A549 (cell line): ENCODE data around the gene LSM4. TPM values are rescaled to one million over a fixed set of nuclear protein-coding genes. Genes with fewer than 3 reads are reported as not detected.

ENCODE experiments used
- ATAC-seq, 2 experiments: fragments of 200-7000 bp in 1 of 2; fragments of >200 bp in 1 of 2; cut with Nextera tagmentation in 1 of 2; cut with Tn5 transposase in 1 of 2; 3 replicates each; pipeline versions ENCODE4 v1.8.0 to v1.9.1; 2018 to 2020; ENCODE audit warnings: mild to moderate bottlenecking in 1 of 2, moderate library complexity in 1 of 2
- CTCF ChIA-PET: fragments of 300-600 bp; sonication (Branson Sonifier 250); formaldehyde crosslinking; extraction: SDS; loops from one replicate; lab custom pipeline; 2021; ENCODE audit warnings: antibody characterized with exemption, inconsistent platforms; lab: Yijun Ruan, JAX
- POLR2A ChIA-PET: fragments of 350-600 bp; formaldehyde crosslinking; extraction: SDS; loops from one replicate; lab custom pipeline; 2021; ENCODE audit warnings: antibody characterized with exemption, inconsistent platforms; lab: Yijun Ruan, JAX
- DNase-seq, 2 experiments: peaks; one replicate each; pipeline versions ENCODE4 v3.0.0 to v3.0.0-alpha.2; 2011 to 2016; ENCODE audit warnings: low read depth in 1 of 2, low spot score in 1 of 2
- FAIRE-seq: peaks from 2 replicates; lab custom pipeline; 2011; peaks lifted over from hg19 to GRCh38; lab: Jason Lieb, UNC
- H3K27ac ChIP-seq, 2 experiments: fragments of >200 bp; sonication (Bioruptor Twin); formaldehyde crosslinking; 3 replicates each; pipeline ENCODE4 v1.5.1; 2016 to 2017
- H3K4me1 ChIP-seq: fragments of >200 bp; sonication (Bioruptor Twin); formaldehyde crosslinking; 3 replicates; pipeline ENCODE4 v1.6.1; 2016
- H3K4me2 ChIP-seq: fragments of >200 bp; sonication (Bioruptor Twin); formaldehyde crosslinking; 3 replicates; pipeline ENCODE4 v1.6.1; 2016
- H3K4me3 ChIP-seq: fragments of >200 bp; sonication (Bioruptor Twin); formaldehyde crosslinking; 3 replicates; pipeline ENCODE4 v1.5.1; 2016
- H3K9me3 ChIP-seq: fragments of >200 bp; sonication (Bioruptor Twin); formaldehyde crosslinking; 3 replicates; pipeline ENCODE4 v1.6.1; 2016
- BCL3 ChIP-seq: fragments of >200 bp; sonication (Bioruptor Twin); formaldehyde crosslinking; IDR thresholded peaks from 3 replicates; pipeline ENCODE4 v1.6.1; 2016
- BHLHE40 ChIP-seq: IDR thresholded peaks from 2 replicates; pipeline ENCODE4 v1.6.1; 2012; ENCODE audit warnings: low read depth, low read length, inconsistent platforms
- CBX2 ChIP-seq: fragments of 200-600 bp; sonication (generic); IDR thresholded peaks from 2 replicates; pipeline ENCODE4 v1.6.1; 2016; ENCODE audit warnings: low read depth, mild to moderate bottlenecking, borderline replicate concordance
- CBX8 ChIP-seq: fragments of 200-600 bp; sonication (generic); IDR thresholded peaks from 2 replicates; pipeline ENCODE4 v1.6.1; 2016
- CEBPB ChIP-seq, 2 experiments: fragments of >200 bp in 1 of 2; sonication (Bioruptor Twin) in 1 of 2; formaldehyde crosslinking in 1 of 2; IDR thresholded peaks; 2 replicates each; pipeline ENCODE4 v1.6.1; 2012 to 2016
- EHF ChIP-seq: fragments of 250-450 bp; sonication (Bioruptor Pico); IDR thresholded peaks from 2 replicates; pipeline ENCODE4 v1.5.0; 2020; ENCODE audit warnings: mild to moderate bottlenecking
- EHMT2 ChIP-seq: fragments of 200-600 bp; sonication (generic); IDR thresholded peaks from 2 replicates; pipeline ENCODE4 v1.6.1; 2016; ENCODE audit warnings: antibody characterized with exemption, low read depth, mild to moderate bottlenecking, moderate library complexity
- EP300 ChIP-seq, 2 experiments: fragments of >200 bp; sonication (Bioruptor Twin); formaldehyde crosslinking; IDR thresholded peaks; 2 replicates in 1 of 2; 3 replicates in 1 of 2; pipeline ENCODE4 v1.6.1; 2016 to 2017
- FOSB ChIP-seq: fragments of 250-450 bp; sonication (Bioruptor Pico); IDR thresholded peaks from 2 replicates; pipeline ENCODE4 v1.5.0; 2020; ENCODE audit warnings: mild to moderate bottlenecking, moderate library complexity
- FOSL2 ChIP-seq, 2 experiments: fragments of 450-650 bp in 1 of 2; fragments of >200 bp in 1 of 2; sonication (Bioruptor Twin) in 1 of 2; formaldehyde crosslinking; IDR thresholded peaks; 2 replicates each; pipeline versions ENCODE4 v1.5.0 to v1.6.1; 2016 to 2020; ENCODE audit warnings: mild to moderate bottlenecking in 1 of 2, moderate library complexity in 1 of 2
- FOXS1 ChIP-seq: fragments of 250-450 bp; sonication (Bioruptor Pico); IDR thresholded peaks from 2 replicates; pipeline ENCODE4 v1.5.0; 2020; ENCODE audit warnings: mild to moderate bottlenecking, moderate library complexity
- GATA3 ChIP-seq: IDR thresholded peaks from 2 replicates; pipeline ENCODE4 v1.6.1; 2012; ENCODE audit warnings: borderline replicate concordance
- HDAC2 ChIP-seq: fragments of 200-600 bp; sonication (generic); IDR thresholded peaks from 2 replicates; pipeline ENCODE4 v1.6.1; 2016
- HES2 ChIP-seq: fragments of >200 bp; sonication (Bioruptor Twin); formaldehyde crosslinking; IDR thresholded peaks from 2 replicates; pipeline ENCODE4 v1.6.1; 2016
- HEYL ChIP-seq: fragments of 250-450 bp; sonication (Bioruptor Pico); IDR thresholded peaks from 2 replicates; pipeline ENCODE4 v1.8.0; 2021; ENCODE audit warnings: mild to moderate bottlenecking, moderate library complexity
- JUN ChIP-seq, 2 experiments: fragments of >200 bp; sonication (Bioruptor Twin); formaldehyde crosslinking; IDR thresholded peaks; 2 replicates in 1 of 2; 3 replicates in 1 of 2; pipeline ENCODE4 v1.6.1; 2016 to 2017
- JUNB ChIP-seq: fragments of >200 bp; sonication (Bioruptor Twin); formaldehyde crosslinking; IDR thresholded peaks from 2 replicates; pipeline ENCODE4 v1.6.1; 2016
- MAFK ChIP-seq: fragments of 450-650 bp; IDR thresholded peaks from 2 replicates; pipeline ENCODE4 v1.6.1; 2014; ENCODE audit not compliant: partially characterized antibody
- MAX ChIP-seq: IDR thresholded peaks from 2 replicates; pipeline ENCODE4 v1.6.1; 2012
- PBX3 ChIP-seq: IDR thresholded peaks from 2 replicates; pipeline ENCODE4 v1.6.1; 2012
- RAD21 ChIP-seq, 2 experiments: fragments of >200 bp in 1 of 2; sonication (Bioruptor Twin) in 1 of 2; formaldehyde crosslinking in 1 of 2; IDR thresholded peaks in 1 of 2; conservative IDR thresholded peaks in 1 of 2; 2 replicates in 1 of 2; 3 replicates in 1 of 2; pipeline ENCODE4 v1.6.1; 2012 to 2018; ENCODE audit warnings: inconsistent platforms in 1 of 2
- RCOR1 ChIP-seq: fragments of 150-350 bp; IDR thresholded peaks from 2 replicates; pipeline ENCODE4 v1.6.1; 2014; ENCODE audit warnings: antibody characterized with exemption, low read length, low read depth
- RFX5 ChIP-seq: fragments of 450-650 bp; IDR thresholded peaks from 2 replicates; pipeline ENCODE4 v1.7.1; 2014; ENCODE audit warnings: antibody characterized with exemption, mild to moderate bottlenecking, moderate library complexity
- SMC3 ChIP-seq: fragments of >200 bp; sonication (Bioruptor Twin); formaldehyde crosslinking; IDR thresholded peaks from 3 replicates; pipeline ENCODE4 v1.6.1; 2018; ENCODE audit warnings: inconsistent platforms
- SREBF2 ChIP-seq: fragments of 450-650 bp; IDR thresholded peaks from 2 replicates; pipeline ENCODE4 v1.6.1; 2014; ENCODE audit warnings: mild to moderate bottlenecking, moderate library complexity
- TFCP2L1 ChIP-seq: fragments of 250-450 bp; sonication (Bioruptor Pico); IDR thresholded peaks from 2 replicates; pipeline ENCODE4 v1.5.0; 2021; ENCODE audit warnings: mild to moderate bottlenecking
- ZC3H11A ChIP-seq: fragments of 450-650 bp; IDR thresholded peaks from 2 replicates; pipeline ENCODE4 v1.6.1; 2014; ENCODE audit warnings: antibody characterized with exemption, mild to moderate bottlenecking
- ZFP36 ChIP-seq: fragments of 450-650 bp; IDR thresholded peaks from 2 replicates; pipeline ENCODE4 v1.6.1; 2014; ENCODE audit warnings: borderline replicate concordance; ENCODE audit not compliant: partially characterized antibody
- ZNF302 ChIP-seq: fragments of 250-450 bp; sonication (Bioruptor Pico); IDR thresholded peaks from 2 replicates; pipeline ENCODE4 v1.9.0; 2021; ENCODE audit warnings: inconsistent platforms, mild to moderate bottlenecking, moderate library complexity
- ZSCAN20 ChIP-seq: fragments of 250-450 bp; sonication (Bioruptor Pico); IDR thresholded peaks from 2 replicates; pipeline ENCODE4 v1.8.0; 2022; ENCODE audit warnings: mild to moderate bottlenecking, moderate library complexity
- WGBS: methylation state at CpG from one replicate; pipeline ENCODE4 v1.1.6; 2017; ENCODE audit errors: missing lambda C conversion rate; 5-methylcytosine and 5-hydroxymethylcytosine counted together
- polyA minus RNA-seq: library from RNA; depleted of rRNA, polyadenylated mRNA; stranded (reverse); fragments of >200 nt; gene quantifications from 2 replicates; pipeline ENCODE4 v1.2.3, GENCODE V29; 2011; rRNA and poly(A)+ RNA removed
- polyA plus RNA-seq, 4 experiments: library from polyadenylated mRNA; depleted of rRNA in 3 of 4; stranded (reverse); fragments of >200 nt; fragmentation: RNase III in 1 of 4; extraction: RNeasy Plus Mini Kit Qiagen cat#74134 plus additional on column Dnase treatment in 1 of 4; gene quantifications; 2 replicates in 3 of 4; 3 replicates in 1 of 4; pipeline ENCODE4 v1.2.3, GENCODE V29; 2011 to 2017
- TF ChIP-seq, protein P1 (sequence below): fragments of 150-350 bp; IDR thresholded peaks from 2 replicates; pipeline ENCODE4 v1.6.1; 2014; ENCODE audit warnings: low read depth, mild to moderate bottlenecking, low read length
- TF ChIP-seq, protein P2 (sequence below): fragments of 200-600 bp; sonication (generic); IDR thresholded peaks from 2 replicates; pipeline ENCODE4 v1.6.1; 2016; ENCODE audit warnings: antibody characterized with exemption, mild to moderate bottlenecking, moderate library complexity
- TF ChIP-seq, protein P3 (sequence below): IDR thresholded peaks from 2 replicates; pipeline ENCODE4 v1.6.1; 2012; ENCODE audit warnings: low read depth, borderline replicate concordance

LSM4 gene
- polyA plus RNA-seq (2011; rRNA removed) (106 and 154 TPM in 2 replicates), polyA plus RNA-seq (2017; fragmentation: RNase III; extraction: RNeasy Plus Mini Kit Qiagen cat#74134 plus additional on column Dnase treatment) (169 to 180 TPM (median 171 TPM) in 3 replicates), polyA minus RNA-seq (51.2 and 54.0 TPM in 2 replicates)
- polyA plus RNA-seq (2012; cell fraction: cytosol; rRNA removed), result 311 and 362 TPM in 2 replicates
- polyA plus RNA-seq (2012; cell fraction: nucleus; rRNA removed), result 158 and 166 TPM in 2 replicates

- peak; percentile 94 to 97 for DNase-seq
- peak; percentile 97 for ATAC-seq
- WGBS, result 3% methylated on average over 17 of the region's 75 CpGs
- TF ChIP-seq SMC3 (peak; percentile 45; the same call in 2 of the 3 replicates), EP300 (IDR thresholded peaks at IDR 0.05) (no peak), TFCP2L1 (no peak), FOSL2 (IDR thresholded peaks at IDR 0.05) (no peak), FOSL2 (CRISPR knock-in tag; IDR thresholded peaks at IDR 0.05) (0 out of 2 replicates have a peak, but pooled peaks have one; percentile 3), HDAC2 (no peak), ZC3H11A (no peak), EHMT2 (no peak), MAX (peak; percentile 84), RCOR1 (no peak), MAFK (no peak), HES2 (no peak), ZNF302 (CRISPR knock-in tag) (no peak), FOXS1 (CRISPR knock-in tag) (no peak), CEBPB (IDR thresholded peaks at IDR 0.05) (no peak), JUNB (no peak), PBX3 (peak; percentile 78), GATA3 (no peak), FOSB (CRISPR knock-in tag) (no peak), CBX2 (no peak), BHLHE40 (no peak), ZSCAN20 (CRISPR knock-in tag) (no peak), EHF (CRISPR knock-in tag) (no peak), ZFP36 (no peak), RFX5 (no peak), SREBF2 (no peak), CBX8 (no peak), HEYL (CRISPR knock-in tag) (no peak), BCL3 (no peak), RAD21 (conservative IDR thresholded peaks at IDR 0.05 in 1 of 2, IDR thresholded peaks at IDR 0.05 in 1 of 2) (peak; percentile 21 to 33; a peak in 3 of 5 replicates), JUN (IDR thresholded peaks at IDR 0.05) (peak; percentile 38 to 74; a peak in 4 of 5 replicates)
- TF ChIP-seq, protein P1, sequence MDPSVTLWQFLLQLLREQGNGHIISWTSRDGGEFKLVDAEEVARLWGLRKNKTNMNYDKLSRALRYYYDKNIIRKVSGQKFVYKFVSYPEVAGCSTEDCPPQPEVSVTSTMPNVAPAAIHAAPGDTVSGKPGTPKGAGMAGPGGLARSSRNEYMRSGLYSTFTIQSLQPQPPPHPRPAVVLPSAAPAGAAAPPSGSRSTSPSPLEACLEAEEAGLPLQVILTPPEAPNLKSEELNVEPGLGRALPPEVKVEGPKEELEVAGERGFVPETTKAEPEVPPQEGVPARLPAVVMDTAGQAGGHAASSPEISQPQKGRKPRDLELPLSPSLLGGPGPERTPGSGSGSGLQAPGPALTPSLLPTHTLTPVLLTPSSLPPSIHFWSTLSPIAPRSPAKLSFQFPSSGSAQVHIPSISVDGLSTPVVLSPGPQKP, result no peak
- TF ChIP-seq, protein P2, sequence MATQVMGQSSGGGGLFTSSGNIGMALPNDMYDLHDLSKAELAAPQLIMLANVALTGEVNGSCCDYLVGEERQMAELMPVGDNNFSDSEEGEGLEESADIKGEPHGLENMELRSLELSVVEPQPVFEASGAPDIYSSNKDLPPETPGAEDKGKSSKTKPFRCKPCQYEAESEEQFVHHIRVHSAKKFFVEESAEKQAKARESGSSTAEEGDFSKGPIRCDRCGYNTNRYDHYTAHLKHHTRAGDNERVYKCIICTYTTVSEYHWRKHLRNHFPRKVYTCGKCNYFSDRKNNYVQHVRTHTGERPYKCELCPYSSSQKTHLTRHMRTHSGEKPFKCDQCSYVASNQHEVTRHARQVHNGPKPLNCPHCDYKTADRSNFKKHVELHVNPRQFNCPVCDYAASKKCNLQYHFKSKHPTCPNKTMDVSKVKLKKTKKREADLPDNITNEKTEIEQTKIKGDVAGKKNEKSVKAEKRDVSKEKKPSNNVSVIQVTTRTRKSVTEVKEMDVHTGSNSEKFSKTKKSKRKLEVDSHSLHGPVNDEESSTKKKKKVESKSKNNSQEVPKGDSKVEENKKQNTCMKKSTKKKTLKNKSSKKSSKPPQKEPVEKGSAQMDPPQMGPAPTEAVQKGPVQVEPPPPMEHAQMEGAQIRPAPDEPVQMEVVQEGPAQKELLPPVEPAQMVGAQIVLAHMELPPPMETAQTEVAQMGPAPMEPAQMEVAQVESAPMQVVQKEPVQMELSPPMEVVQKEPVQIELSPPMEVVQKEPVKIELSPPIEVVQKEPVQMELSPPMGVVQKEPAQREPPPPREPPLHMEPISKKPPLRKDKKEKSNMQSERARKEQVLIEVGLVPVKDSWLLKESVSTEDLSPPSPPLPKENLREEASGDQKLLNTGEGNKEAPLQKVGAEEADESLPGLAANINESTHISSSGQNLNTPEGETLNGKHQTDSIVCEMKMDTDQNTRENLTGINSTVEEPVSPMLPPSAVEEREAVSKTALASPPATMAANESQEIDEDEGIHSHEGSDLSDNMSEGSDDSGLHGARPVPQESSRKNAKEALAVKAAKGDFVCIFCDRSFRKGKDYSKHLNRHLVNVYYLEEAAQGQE, result no peak
- TF ChIP-seq, protein P3, sequence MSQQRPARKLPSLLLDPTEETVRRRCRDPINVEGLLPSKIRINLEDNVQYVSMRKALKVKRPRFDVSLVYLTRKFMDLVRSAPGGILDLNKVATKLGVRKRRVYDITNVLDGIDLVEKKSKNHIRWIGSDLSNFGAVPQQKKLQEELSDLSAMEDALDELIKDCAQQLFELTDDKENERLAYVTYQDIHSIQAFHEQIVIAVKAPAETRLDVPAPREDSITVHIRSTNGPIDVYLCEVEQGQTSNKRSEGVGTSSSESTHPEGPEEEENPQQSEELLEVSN, result peak; percentile 89
Observed at GRCh38 chr19:18322759-18323460, at the start of gene LSM4. LSM4 (minus strand) TSS chr19:18323076; CDS start chr19:18323020, 56 bp downstream.

More at GRCh38 chr19:18322759-18323460, at the start of gene LSM4:
- H3K27ac ChIP-seq, result peak within 1 kb of the TSS; percentile 93
- no peak for FAIRE-seq
- H3K9me3 ChIP-seq, result no peaks in the 10 kb centered on the region
- H3K4me3 ChIP-seq, result peak within 1 kb of the TSS; percentile 60
- CTCF ChIA-PET, result interaction anchor here (0.6 to 5.9 kb wide), 17 partner anchors 10 to 245 kb away, joined by 3 to 120 read pairs (median 4); partner anchors contain the start of genes IQCN, JUND and SSBP4
- peak within 1 kb of the TSS; percentile 94 for H3K4me2 ChIP-seq
- POLR2A ChIA-PET, result interaction anchor here (0.6 to 3.9 kb wide), 12 partner anchors 10 to 130 kb away, joined by 3 to 121 read pairs (median 4); partner anchors contain the start of genes GDF15, IQCN, JUND and MPV17L2
- H3K4me1 ChIP-seq, result peaks cover 40% of the 10 kb centered on the region
